ENCODE results near the gene SHC4.

The SHC4 gene

DNA sequence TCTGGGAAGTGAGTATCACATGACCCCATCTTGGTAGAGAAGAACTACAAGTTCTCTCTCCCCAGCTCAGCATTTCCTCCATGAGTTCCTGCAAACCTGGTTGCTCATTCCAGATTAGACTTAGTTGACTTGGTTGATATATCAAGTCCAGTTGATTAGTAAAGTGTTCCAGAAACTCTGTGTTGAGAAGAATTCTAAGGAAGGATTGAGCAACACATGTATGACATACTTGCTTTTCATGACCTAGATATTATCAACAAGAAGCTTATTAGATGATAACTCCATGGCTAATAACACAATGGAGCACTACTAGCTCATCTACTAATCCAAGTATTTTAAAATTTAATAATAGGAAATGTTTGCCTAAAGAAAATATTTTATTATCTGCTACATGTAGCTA, 92.2 kb downstream of the SHC4 start:
- no peak overlapping the region for H3K27ac ChIP-seq
- TF ChIP-seq CTCF (IDR thresholded peaks at IDR 0.05) = no peak

- H3K27ac ChIP-seq = no peak overlapping the region
These were observed 93.8 kb downstream of the SHC4 start for GRCh38 chr15:48869966-48870365.

DNA sequence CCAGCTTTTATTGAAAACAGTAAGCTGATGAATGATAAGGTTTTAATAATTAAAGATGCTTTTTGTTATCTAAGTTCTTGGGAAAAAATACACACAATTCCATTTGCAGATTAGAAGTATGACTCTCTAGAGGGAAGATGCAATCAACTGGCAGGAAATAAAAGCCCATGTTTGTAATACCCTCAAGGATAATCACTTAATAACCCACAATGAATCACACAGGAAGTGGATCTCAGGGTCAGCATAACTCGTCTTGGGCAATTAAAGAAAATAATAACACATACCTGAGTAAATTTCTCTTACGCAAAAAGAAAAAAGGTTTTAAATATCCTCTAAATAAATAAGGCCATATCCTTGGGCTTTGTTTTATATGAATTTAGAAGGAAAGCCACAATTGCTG, 95.2 kb downstream of the SHC4 start:
- no peak overlapping the region for H3K27ac ChIP-seq
- no peak for TF ChIP-seq ZFX (IDR thresholded peaks at IDR 0.05; ENCODE audit: borderline replicate concordance)

More at GRCh38 chr15:48869966-48870365, 93.8 kb downstream of the SHC4 start:
- TF ChIP-seq CTCF (IDR thresholded peaks at IDR 0.05) (no peak), ZFX (IDR thresholded peaks at IDR 0.05; ENCODE audit: borderline replicate concordance) (no peak)

DNA sequence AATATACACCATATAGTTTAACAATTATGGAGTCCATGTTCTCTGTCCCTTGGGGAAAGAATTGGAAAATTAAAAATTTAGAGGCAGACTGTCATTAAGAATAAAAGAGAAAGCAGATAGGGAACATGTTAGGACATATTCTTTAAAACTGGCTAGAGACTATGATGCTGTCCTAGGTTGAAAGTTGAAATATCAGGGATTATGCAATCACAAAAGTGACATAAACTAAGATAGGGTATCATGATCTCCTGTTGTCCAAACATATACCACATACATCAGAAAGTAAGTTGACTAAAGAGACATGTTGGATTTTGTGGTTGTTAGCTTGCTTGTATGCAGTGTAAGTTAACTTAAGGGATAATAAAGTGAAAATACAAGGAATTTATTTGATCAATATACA, 95.7 kb downstream of the SHC4 start:
- no peak overlapping the region for H3K27ac ChIP-seq
- no peak for TF ChIP-seq ZFX (IDR thresholded peaks at IDR 0.05; ENCODE audit: borderline replicate concordance)
- TF ChIP-seq CTCF (IDR thresholded peaks at IDR 0.05) = no peak

DNA sequence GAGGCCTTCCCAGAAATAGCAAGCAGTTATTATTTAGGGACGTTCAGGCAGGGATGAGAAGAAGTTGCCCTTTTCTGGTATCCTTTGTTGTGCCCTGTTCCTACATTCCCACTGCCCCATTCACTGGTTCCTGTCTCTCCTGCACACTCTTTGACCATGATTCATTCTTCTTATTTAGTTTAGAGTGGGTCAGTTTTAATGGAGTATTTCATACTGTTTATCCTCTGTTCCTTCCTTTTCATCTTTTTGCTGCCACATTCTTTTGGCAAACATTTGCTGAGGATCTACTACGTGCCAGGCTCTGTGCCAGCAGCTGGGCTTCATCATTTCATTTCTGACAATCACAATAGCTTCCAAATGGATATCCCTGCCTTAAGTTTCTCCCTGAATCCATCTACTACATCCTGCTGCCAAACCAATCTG, 97.6 kb downstream of the SHC4 start:
- H3K27ac ChIP-seq = no peak overlapping the region
- TF ChIP-seq CTCF (IDR thresholded peaks at IDR 0.05) = no peak
- no peak for TF ChIP-seq ZFX (IDR thresholded peaks at IDR 0.05; ENCODE audit: borderline replicate concordance)

- TF ChIP-seq ZFX (IDR thresholded peaks at IDR 0.05; ENCODE audit: borderline replicate concordance) (no peak), CTCF (IDR thresholded peaks at IDR 0.05) (no peak)
These were observed 98.2 kb downstream of the SHC4 start for GRCh38 chr15:48865370-48866079.

DNA sequence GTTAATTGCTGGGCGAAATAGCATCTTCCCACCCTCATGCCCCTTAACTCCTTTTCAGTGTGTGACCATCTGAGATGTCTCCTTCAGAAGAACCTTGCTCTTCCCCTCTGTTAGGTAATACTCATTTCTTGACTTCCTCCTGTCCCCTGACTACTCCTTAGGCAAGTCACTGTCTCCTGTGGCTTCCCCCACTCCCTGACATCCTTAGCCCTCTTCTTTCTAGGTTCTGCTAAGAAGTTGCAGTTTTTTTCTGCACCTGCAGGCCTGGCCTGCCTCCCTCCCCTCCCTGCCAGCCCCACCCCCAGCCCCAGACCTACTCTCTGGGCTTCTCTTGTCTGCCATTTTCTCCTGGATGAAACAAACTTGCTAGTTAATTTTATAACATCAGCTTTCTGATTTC, 101.0 kb downstream of the SHC4 start:
- H3K27ac ChIP-seq = no peak overlapping the region
- TF ChIP-seq CTCF (IDR thresholded peaks at IDR 0.05) = no peak
- TF ChIP-seq ZFX (IDR thresholded peaks at IDR 0.05; ENCODE audit: borderline replicate concordance) = no peak

More at GRCh38 chr15:48865370-48866079, 98.2 kb downstream of the SHC4 start:
- no peak overlapping the region for H3K27ac ChIP-seq

Data from 22Rv1 (cell line).